SU-DHL-6 (cell line): Measurements from ENCODE around the gene PRR14.

Experiments
- H2AFZ ChIP-seq: fragments of 200-600 bp; sonication (generic); 2 replicates; pipeline ENCODE4 v1.6.1; 2014; ENCODE audit warnings: low read depth, mild to moderate bottlenecking, moderate library complexity, mixed read lengths, antibody characterized with exemption, low read length; ENCODE audit not compliant: severe bottlenecking
- H3F3A ChIP-seq: fragments of 200-600 bp; shearing (Covaris generic); 2 replicates; pipeline ENCODE4 v1.6.0; 2016; ENCODE audit warnings: antibody characterized with exemption, mild to moderate bottlenecking; ENCODE audit not compliant: insufficient read depth
- H3K27ac ChIP-seq: fragments of 200-600 bp; sonication (generic); 2 replicates; pipeline ENCODE4 v1.5.1; 2016; ENCODE audit warnings: low read depth, mild to moderate bottlenecking, low read length, moderate library complexity, mixed read lengths
- H3K27me3 ChIP-seq: fragments of 200-600 bp; sonication (generic), shearing (Covaris generic); 2 replicates; pipeline ENCODE4 v1.6.0; 2014; ENCODE audit warnings: mild to moderate bottlenecking, low read length
- H3K36me3 ChIP-seq: fragments of 200-600 bp; sonication (generic); 2 replicates; pipeline ENCODE4 v1.6.1; 2014; ENCODE audit warnings: mild to moderate bottlenecking, low read length, mixed read lengths
- H3K4me2 ChIP-seq: fragments of 300-600, 200-600 bp; shearing (Covaris generic), sonication (generic); 2 replicates; pipeline ENCODE4 v1.6.0; 2014; ENCODE audit warnings: low read length, low read depth, mild to moderate bottlenecking; ENCODE audit not compliant: poor library complexity, severe bottlenecking
- H3K4me3 ChIP-seq: fragments of 200-600 bp; sonication (generic); 2 replicates; pipeline ENCODE4 v1.5.1; 2014; ENCODE audit warnings: antibody characterized with exemption, low read length, mild to moderate bottlenecking, mixed read lengths; ENCODE audit not compliant: insufficient read depth, poor library complexity, severe bottlenecking
- H3K79me2 ChIP-seq: fragments of 200-600 bp; sonication (generic); 2 replicates; pipeline ENCODE4 v1.6.1; 2014; ENCODE audit warnings: mild to moderate bottlenecking, low read length, moderate library complexity; ENCODE audit not compliant: insufficient read depth
- H3K9ac ChIP-seq: fragments of 200-600 bp; sonication (generic); 2 replicates; pipeline ENCODE4 v1.7.0; 2014; ENCODE audit warnings: mild to moderate bottlenecking, low read length
- H3K9me2 ChIP-seq: fragments of 200-600 bp; sonication (generic); replicated peaks from 2 replicates; pipeline ENCODE4 v1.6.1; 2014; ENCODE audit warnings: low read length; ENCODE audit not compliant: insufficient read depth
- H3K9me3 ChIP-seq: fragments of 200-600 bp; sonication (generic); 2 replicates; pipeline ENCODE4 v1.6.1; 2014; ENCODE audit warnings: low read length, mixed read lengths; ENCODE audit not compliant: insufficient read depth
- H4K20me1 ChIP-seq: fragments of 200-600 bp; sonication (generic); 2 replicates; pipeline ENCODE4 v1.6.1; 2014; ENCODE audit warnings: low read depth, mild to moderate bottlenecking, antibody characterized with exemption, low read length, moderate library complexity, mixed read lengths
- CTCF ChIP-seq: fragments of 200-600 bp; sonication (generic); IDR thresholded peaks from one replicate; pipeline ENCODE4 v1.5.1; 2017; ENCODE audit warnings: antibody characterized with exemption, mild to moderate bottlenecking, low read length, moderate library complexity; ENCODE audit not compliant: insufficient read depth, poor library complexity, severe bottlenecking
- EZH2phosphoT487 ChIP-seq: fragments of 200-600 bp; sonication (generic), shearing (Covaris generic); conservative IDR thresholded peaks from 2 replicates; pipeline ENCODE4 v1.6.1; 2018; ENCODE audit warnings: mild to moderate bottlenecking, antibody characterized with exemption, low read length, moderate library complexity, mixed read lengths

The PRR14 gene

DNA sequence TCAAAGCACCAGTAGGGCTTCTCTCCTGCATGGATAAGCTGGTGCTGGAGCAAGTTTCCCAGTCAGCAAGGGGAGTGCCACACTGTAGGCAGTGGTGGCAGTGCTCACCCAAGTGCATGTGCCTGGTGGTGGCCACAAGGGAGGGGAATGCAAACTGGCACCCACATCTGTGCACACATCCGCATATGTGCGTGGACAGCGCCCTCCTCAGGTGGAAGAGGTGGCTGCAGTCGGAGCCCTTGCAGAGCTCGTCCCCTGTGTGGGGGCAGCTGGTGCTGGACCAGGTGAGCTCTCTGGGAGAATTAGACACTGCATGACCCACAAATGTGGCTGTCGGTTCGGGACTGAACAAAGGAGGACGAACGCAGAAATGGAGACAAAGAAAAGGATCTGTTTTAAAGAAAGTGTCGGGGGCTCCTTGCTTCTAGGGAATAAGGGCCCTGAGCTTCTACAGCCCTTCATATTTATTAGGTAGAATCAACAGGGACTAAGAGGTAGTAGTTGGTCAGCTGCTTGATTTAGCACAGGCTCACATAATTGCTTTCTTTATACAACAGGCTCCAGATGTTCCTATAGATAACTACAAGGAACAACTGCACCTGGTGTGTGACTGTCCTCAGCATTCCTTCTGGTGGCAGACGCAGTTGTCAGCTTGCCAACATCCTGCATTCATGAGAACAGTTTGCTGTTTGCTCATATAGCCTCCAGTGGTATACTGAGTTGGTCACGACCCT, 35.2 kb upstream of the PRR14 start:
- Histone ChIP-seq H3K79me2 (no peaks in the 10 kb centered on the region), H4K20me1 (no peaks in the 10 kb centered on the region), H3F3A (peaks cover 8% of the 10 kb centered on the region), H3K9ac (no peak overlapping the region), H3K4me3 (no peak overlapping the region), H3K36me3 (no peaks in the 10 kb centered on the region), H3K27ac (no peak overlapping the region), H3K4me2 (no peak overlapping the region), H3K9me3 (no peaks in the 10 kb centered on the region), H3K27me3 (no peaks in the 10 kb centered on the region), H2AFZ (no peak overlapping the region), H3K9me2 (no peaks in the 10 kb centered on the region)
- TF ChIP-seq EZH2phosphoT487 = no peak
- peak; percentile 65 for TF ChIP-seq CTCF

DNA sequence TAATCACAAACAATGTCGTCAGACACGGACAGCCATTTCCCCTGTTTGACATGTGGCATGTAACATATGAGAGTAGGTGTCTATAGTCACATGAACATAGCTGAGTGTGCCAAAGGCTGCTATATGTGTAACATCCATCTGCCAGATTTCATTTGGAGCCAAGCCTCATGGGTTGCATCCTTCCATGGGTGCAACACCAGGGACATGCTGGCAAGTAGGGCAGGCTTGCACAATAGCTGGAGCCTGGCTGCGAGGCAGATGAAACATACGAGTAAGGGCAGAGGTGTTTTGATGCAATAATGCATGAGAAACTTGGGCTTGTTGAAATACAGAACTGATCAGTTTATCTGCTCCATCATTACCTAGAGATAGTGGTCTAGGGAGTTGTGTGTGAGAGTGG, 31.6 kb upstream of the PRR14 start:
- no peak overlapping the region for H2AFZ ChIP-seq

GRCh38 chr16:30619638-30620037, 31.1 kb upstream of the PRR14 start:
- no peak overlapping the region for H3K9ac ChIP-seq
- no peak for TF ChIP-seq CTCF
- no peak for TF ChIP-seq EZH2phosphoT487
- H3K9me2 ChIP-seq = no peaks in the 10 kb centered on the region
- H3K4me3 ChIP-seq = no peak overlapping the region
- no peaks in the 10 kb centered on the region for H4K20me1 ChIP-seq
- no peaks in the 10 kb centered on the region for H3K36me3 ChIP-seq
- no peaks in the 10 kb centered on the region for H3K27me3 ChIP-seq
- no peak overlapping the region for H3K4me2 ChIP-seq
- no peak overlapping the region for H3K27ac ChIP-seq
- H3K79me2 ChIP-seq = no peaks in the 10 kb centered on the region
- no peaks in the 10 kb centered on the region for H3K9me3 ChIP-seq
- H3F3A ChIP-seq = no peaks in the 10 kb centered on the region
- no peak overlapping the region for H2AFZ ChIP-seq

More for the DNA sequence above, 31.6 kb upstream of the PRR14 start:
- Histone ChIP-seq H3K9me2 (no peaks in the 10 kb centered on the region), H3K36me3 (no peaks in the 10 kb centered on the region), H3K4me2 (no peak overlapping the region), H3K9ac (no peak overlapping the region), H3K9me3 (no peaks in the 10 kb centered on the region), H3K27ac (no peak overlapping the region), H3F3A (no peaks in the 10 kb centered on the region), H3K27me3 (no peaks in the 10 kb centered on the region), H4K20me1 (no peaks in the 10 kb centered on the region), H3K4me3 (no peak overlapping the region), H3K79me2 (no peaks in the 10 kb centered on the region)
- TF ChIP-seq EZH2phosphoT487 (no peak), CTCF (no peak)
